NCI-H2227 treated with DMSO at 0.1 percent for 48 hours (cell line): ENCODE measurements around the gene GPR39.

Experiments
- DNase-seq: peaks from one replicate; lab custom pipeline; 2025; lab: John Stamatoyannopoulos, UW

The GPR39 gene

DNA sequence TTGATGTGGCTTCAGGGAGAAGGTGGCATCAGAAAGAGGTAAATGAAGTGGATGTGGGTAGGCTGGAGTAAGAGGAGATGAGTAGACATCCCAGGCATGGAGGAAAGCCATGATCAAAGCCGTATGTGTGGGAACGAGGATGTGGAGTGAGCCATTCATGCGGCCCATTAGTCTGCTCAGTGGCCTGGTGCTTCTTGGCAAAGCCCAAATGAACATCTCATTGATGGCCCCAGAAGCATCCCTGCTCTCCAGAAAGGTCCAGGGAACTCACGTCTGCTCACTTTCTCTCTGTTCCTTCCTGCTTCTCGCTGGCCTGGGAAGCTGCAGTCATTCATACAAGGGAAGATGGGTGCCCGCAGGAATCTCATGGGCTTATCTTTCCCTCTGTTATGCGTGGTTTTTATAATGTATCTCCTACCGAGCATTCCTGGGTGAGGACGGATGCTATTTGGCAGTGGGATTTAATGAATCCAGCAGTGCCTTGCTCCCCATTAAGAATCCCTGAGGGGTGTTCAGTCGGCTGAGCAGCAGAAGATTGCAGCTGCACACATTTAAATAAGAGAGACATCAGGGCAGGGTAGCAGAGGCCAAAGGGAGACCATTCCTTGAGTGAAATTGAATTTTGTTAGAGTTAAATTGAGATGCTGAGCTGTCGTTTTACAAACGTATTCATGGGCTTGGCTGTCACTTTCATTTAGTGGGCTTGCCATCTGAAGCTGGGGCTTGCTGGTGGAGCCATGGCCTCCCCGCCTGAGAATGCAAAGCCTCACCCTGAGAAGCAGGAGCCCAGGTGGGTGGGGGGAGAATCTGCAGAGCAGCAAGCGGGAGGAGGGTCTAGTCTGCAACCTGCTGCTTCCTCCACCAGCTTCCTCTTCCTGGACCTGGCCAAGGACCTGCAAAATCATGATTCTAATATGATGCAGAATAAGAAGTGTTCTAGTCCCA is 188.9 kb downstream of the GPR39 start:
- DNase-seq: no peak

DNA sequence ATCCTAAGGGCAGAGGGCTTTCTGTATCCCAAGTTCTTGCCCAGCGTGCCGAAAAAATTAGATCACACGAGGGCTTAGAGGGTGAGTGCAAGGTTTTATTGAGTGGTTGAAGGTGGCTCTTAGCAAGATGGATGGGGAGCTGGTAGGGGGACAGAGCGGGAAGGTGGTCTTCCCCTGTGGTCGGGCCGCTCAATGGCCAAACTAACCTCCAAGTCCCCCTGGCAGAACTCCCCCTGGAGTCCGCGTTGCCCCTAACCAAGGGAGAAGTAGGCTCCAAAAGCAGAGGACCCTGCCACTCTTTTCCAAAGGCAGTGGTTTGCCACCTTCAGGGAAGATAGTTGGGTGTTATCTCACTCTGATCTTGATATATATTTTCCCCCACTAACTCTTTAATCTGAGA is 190.0 kb downstream of the GPR39 start:
- no peak for DNase-seq

DNA sequence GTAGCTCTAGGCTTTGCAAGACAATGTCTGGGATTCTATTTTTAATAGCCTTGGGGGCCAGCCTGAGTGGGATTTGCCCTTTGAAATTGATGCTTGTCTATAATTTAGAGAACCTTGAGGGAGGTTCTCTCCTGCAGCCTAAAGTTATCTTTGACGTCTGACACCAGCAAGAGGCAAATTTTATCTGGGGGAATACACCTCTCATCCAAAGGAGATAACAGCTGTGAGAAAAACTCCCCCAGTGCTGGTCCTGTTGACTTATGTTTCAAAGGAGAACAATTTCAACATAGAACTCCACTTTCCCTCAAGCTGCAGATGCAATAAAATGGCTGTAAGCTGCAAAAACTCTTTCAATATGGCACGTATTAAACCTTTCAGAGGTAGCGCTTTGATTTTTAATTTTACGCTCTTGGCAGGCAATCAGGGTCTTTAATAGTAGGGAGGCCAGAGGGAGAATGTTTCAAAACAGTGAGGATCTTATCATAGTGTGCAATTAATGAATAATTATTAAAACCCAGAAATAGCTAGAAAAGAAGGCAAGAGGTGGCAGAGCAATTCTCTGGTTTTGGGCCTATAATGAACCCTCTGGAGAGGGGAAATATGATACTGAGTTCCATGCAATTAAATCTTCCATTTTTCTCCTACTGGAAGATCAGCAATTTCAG is 191.0 kb downstream of the GPR39 start:
- DNase-seq: peak; percentile 70

DNA sequence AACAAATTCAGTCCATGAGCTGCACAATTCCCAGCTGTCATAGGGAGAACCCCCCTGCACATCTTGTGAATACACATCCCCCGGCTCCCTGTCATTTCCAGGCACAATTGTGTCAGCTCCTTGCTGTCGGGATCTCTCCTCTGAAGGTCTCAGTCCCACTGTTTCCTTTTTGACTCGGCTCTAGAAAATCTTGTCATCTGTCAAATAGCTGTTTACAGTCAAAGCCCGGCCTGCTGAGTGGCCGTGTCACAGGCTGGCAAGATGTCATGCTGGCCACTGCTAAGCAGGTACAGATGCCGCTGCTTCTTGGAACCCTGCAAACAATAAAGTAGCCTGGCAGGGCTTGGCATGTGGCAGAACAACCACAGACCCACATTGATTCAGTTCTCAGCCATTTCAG is 191.7 kb downstream of the GPR39 start:
- DNase-seq: no peak

DNA sequence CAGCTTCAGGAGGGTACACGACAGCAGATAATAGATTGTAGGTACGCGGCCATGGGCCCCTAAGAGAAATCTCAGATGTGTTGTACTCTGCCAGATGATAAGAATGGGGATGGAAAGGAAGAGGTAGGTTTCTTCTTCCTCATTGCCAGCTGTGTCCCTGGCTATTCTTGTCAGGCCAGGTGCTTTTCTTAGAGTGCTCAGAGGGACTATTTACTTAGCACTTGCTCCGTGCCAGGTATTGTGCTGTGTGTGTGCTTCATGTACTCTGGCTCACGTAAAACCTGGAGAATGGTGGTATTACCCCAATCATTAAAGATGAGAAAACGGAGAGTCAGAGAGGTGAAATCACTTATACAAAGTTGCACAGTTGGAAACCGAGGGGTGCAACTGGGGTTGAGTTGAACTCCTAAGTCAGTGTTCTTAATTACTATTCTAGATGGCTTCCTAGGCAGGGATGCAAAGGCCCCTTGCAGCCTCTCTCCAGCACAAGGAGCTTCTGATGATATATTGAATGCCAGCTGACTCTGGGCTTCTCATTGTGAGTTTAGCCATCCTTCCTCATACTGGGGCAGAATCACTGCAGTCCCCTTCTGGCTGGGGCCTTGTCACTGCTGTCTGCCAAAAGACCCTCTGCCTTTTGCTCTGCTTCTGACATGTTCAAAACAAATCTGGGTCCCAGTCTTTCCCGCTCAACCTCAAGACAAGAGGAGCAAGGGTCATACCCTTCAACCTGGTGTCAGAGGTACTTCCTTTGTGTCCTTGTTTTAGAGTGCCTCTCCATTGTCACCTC is 192.7 kb downstream of the GPR39 start:
- DNase-seq: no peak

DNA sequence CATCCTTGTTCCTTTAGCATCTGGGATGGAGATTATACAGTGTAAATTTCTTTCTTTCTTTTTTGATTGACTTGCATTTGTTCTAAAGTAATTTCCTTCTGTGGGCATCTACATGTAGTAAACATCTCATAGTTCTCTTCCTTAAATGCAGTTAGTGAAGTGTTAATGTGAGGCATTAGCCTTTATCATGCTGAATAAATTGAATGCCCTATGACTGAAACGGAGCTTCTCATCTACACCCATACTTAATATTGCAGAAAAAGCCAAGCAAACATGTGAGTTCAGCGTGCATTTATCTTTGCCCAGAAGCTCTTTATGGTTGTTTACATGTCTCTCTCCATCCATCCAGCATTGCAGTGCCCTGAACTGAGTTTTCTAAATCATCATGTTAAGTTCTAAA is 195.1 kb downstream of the GPR39 start:
- DNase-seq: no peak

DNA sequence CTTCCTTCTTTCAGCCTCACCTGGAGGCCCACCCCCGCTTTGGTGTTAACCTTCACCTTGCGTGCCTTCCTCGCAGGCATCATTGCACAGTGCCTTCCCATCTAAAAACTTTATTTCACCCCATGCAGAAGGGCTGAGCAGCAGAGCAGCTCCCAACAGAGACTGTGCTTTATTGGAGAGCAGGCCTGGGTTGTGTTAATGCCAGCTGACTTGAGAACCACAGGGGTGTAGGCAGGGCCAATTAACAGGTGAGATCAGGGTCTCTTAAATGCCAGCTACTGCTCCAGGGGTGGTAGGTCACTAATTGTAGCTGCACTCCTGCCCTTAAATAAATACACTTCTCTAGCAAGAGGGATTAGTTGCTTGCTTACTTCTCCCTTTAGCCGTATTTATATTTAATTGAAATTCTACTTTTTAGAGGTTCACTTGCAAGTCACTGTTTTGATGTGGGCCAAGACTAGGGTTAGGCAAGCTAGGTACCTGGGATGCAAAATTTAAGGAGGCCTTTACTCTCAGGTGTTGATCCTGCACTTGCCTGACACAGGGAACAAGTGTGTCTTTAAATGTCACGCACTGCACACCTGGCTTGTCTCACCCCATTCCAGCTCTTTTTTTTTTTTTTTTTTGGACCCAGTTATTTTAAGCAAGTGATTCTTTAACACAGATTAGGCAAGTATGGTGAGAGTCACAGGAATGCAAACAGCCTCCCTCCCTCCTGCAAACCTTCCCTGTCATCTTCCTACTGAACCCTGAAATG is 198.9 kb downstream of the GPR39 start:
- no peak for DNase-seq

DNA sequence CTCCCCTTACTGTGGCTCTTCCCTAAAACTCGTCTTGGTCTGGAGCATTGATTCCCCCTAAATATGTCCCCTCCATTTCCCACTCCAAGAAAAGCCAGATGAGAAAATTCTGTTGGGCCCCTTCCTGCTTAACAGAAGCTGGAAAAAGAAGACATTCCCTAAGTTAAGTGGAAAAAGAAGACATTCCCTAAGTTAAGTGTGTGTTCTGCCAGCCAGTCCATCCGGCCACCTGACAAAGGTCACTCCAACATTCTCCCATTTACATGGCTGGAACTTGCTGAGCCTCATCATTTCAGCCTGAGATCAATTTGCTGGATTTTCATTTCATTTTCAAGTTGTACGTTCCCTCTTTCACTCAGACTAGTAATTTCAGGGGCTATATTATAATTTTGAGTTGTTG is 201.4 kb downstream of the GPR39 start:
- DNase-seq: no peak

DNA sequence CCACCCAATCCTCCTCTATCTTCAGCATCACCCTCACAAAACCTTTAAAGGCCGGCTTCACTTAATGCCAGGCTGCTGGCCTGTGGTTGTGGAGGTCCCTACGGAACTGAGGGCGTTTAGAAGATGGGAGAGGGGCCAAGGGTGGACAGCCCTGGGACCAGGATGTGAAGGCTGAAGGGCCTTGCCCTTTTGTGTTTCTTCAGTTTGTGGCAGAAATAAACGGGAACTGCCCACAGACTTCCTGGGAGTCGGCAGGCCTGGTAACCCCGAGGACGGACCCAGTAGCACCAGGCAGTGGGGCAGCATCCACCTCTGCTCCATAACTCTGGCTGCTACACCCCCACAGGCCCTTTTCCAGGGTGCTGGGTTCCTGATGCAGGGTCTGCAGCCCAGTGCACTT is 202.1 kb downstream of the GPR39 start:
- DNase-seq: no peak

DNA sequence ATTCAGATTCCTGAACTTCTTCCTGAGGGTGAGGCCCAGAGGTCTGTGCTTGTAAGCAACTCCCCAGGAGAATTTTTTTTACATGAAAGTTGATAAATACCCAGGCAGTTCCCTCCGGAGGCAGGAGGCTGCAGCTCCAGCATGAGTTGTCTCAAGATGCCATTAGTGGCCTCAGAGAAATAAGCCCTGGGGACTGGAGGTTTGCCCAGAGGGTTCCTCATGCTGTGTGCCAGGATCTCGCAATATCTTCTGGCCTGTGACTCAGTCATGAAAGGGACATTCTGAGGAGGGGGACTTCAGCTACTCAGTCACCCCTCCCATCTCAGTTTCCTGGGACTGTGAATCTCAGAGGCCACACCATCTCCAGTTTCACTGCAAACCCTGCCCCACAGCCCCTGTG is 203.5 kb downstream of the GPR39 start:
- DNase-seq: no peak

DNA sequence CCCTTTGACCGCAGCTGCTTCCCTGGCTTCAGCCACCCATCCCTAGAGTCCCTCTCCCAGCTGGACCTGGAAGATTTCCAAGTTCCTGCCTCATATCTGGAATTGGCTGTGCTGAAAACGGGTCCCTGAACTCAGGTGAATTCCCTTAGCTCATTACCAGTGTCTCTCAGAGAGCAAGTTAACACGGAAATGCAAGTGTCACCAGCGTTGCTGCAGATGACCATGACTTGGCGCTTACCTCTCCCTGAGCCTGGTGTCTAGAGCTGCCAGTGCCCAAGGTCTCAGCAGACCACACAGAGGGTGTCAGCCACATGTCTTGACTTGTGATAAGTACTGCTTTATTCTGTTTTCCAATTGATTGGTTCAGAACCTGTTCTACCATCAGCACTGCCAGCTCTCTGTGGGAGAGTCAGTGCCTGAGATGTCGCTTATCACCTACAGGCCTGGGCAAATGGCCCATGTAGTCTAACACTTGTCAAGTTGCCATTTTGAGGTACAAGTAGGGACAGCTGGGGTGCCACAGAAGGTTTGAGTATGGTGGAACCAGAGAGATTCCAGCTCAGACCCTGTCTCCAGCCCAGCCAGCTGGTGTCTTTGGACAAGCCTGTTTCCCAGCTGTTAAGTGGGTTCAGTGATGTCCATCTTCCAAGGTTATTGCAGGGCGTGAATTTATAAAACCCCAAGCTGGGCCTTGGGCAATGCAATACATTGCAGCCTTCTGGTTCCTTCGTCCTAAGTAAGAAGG is 204.7 kb downstream of the GPR39 start:
- DNase-seq: no peak

DNA sequence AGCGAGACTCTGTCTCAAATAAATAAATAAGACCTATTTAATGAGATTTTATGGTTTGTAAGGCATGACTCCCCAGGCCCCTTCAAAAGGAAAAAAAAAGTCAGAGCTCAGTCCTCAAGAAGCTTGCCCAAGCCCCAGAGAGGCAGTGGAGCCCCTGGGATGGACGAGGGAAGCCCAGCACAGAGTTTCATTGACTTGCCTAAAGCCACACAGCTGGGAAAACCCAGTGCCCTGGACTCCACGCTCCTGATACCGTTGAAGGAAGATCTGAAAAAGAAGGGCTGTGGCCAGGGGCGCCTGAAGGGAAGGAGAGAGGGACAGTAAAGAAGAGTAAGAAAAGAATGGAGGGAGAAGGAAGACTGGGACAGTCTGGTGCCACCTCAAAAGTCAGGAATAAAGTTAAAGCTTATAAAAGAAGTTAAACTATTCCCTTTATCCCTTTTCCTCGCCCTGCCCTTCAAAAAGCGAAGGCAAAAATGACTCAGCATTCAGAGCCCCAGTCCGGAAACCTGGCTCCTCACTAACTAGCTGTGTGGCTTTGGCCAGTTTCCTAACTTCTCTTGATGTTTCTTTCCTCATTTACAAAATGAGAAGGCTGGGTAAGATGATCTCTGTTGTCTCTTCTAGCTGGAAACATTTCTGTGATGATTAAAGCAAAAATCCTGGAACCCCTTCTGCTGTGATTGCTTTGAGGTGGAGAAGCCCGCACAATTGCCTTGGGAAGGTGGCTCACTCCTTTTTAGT is 206.7 kb downstream of the GPR39 start:
- no peak for DNase-seq

DNA sequence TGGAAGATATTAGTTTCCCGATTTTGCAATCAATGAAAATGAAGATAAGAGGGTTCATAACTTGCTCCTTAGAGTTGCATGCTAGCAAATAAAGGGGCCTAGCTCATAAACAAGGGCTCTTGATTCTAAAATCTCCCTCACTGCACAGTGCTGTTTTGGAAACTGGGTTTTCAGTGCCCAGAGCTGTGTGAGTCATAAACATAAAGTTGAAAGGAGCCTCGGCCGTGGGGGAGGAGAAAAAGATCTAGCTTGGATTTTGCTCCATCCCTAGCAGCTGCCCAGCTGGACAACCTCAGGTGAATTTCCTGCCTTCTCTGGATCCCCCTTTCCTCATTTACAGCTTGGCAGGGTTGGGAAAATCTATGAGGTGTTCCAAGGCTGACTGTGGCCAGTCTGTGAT is 210.9 kb downstream of the GPR39 start:
- no peak for DNase-seq

DNA sequence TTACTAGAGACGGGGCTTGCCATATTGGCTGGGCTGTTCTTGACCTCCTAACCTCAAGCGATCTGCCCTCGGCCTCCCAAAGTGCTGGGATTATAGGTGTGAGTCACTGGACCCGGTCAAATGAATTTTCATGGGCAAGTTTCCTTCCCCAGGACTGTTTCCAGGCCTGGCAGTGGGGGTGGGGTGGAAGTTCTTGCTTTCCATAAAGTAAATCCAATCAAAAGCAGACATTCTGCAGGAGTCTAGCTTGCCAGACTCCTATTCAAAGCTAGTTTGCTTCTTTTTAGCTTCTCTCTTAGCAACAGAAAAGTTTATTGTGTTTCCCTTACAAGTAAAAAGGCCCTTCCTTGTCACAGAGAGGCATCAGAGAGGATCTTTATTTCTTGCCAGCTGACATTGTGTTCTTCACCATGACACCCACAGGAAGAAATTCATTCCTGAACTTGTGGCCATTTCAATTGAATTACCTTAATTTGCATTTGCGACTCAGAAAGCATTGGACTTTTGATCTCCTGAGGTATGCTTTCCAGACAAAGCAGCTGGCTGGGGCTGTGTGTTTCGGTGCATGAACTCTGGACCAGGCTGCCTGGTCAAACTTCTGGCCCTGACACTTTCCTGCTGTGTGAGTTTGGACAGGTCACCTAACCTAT is 215.5 kb downstream of the GPR39 start:
- no peak for DNase-seq

DNA sequence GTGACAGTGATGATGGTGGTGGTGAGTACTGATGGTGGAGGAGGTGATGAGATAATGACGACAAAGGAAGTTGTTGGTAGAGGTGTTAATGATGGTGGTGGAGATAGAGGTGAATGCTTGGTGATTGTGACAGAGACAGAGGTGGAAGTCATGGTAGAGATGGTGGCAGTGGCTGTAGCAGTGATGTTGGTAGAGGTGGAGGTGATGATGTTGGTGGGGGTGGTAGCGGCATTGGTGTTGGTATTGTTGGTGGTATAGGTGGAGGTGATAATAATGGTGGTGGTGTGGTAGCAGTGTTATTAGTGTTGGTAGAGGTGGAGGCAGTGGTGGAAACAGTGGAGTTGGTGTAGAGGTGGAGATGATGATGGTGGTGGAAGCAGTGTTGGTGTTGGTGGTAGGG is 217.0 kb downstream of the GPR39 start:
- DNase-seq: no peak

DNA sequence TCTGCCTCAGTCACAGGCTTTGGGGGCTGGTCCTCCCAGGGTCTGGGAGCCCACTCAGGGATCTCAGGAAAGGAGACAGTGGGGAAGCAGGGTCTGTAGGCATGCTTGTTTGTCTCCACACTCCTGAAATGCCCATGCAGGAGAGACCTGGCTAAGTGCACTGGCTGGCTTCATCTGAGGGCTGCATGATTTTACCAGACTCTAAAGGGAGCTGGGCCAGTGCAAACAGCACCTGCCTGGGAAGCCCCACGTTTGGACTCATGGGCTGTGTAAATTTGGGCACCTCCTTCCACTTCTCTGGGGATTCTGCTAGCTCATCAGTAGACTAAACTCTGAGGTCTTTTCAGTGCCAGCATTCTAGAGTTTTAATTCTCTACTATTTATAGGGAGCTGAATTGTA is 219.7 kb downstream of the GPR39 start:
- DNase-seq: no peak

DNA sequence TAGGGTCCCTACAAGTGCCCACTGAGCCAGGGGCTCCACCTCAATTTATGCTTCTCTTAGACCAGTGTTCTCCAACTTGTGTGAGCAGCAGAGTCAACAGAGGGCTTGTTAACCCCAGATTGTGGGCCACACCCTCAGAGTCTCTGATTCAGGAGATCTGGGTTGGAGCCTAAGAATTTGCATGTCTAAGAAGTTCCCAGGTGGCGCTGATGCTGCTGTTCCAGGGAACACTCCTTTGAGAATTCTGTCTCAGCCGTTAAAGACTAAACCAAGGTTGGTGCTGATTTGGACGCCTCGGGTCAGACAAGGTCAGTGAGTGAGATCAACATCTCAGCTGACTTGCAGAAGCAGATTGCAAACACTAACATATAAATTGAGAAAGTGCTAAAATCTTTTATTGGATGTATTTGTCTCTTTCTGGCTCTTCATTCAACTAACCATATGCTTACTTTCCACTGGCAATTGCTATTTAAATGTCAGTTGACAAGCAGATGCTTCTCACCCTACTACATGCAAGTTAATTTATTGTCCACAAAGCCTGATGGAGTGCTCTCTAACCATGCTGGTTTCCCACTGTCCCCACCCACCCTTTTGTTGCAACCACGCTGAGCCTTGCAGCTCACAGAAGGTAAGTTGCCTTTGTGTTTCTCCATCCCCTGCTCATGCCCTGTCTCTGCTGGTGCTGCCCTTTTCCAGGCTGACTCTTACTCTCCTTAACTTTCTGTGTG is 221.9 kb downstream of the GPR39 start:
- no peak for DNase-seq

DNA sequence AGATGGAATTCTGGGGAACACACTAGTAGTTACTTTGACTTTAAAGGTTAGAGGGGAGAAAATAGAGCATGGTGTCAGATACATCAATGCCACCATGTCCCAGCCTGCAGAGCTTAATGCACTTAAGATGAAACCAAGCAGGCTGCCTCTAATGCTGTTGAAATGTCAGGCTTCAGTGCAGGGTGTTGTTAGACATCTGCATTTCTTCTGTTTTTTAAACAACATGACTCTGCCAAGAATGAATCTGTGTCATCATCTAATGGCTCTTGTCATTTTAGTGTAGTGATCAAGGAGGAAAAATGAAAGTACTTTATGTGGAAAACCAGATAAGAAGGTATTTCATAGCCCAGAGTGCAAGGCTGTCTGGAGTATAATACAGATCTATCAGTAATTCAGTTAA is 223.5 kb downstream of the GPR39 start:
- DNase-seq: no peak

DNA sequence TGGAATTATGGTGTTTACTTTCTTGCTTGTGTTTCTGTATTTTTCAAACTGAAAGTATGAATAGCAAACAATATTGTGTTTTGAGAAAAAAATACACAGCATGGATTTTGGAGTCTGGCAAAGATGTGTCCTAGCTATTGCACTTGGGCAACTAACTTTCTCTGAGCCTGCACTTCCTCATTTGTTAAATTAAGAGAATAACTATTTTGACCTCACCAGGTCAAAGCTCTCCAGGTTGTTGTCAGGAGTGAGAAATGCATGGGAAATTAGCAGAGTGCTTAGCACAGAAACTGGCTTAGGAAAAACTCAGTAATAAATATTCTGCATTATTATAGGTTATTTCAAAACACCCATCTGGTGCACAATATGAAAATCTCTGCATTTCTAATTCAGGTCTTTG is 225.2 kb downstream of the GPR39 start:
- no peak for DNase-seq
